GM12865 (cell line): ENCODE results near the gene EFCAB11.

Experiments
- DNase-seq: peaks from one replicate; pipeline ENCODE4 v3.0.0; 2010; ENCODE audit warnings: low read depth
- H3K4me3 ChIP-seq: 2 replicates; pipeline ENCODE4 v1.5.1; 2011; ENCODE audit warnings: mild to moderate bottlenecking, low read depth, low read length, control low read depth
- CTCF ChIP-seq: IDR thresholded peaks from 2 replicates; pipeline ENCODE4 v1.5.1; 2011; ENCODE audit warnings: low read length, control low read depth, low read depth, inconsistent platforms; ENCODE audit not compliant: insufficient read depth; ENCODE audit errors: missing control alignments

EFCAB11 gene

GRCh38 chr14:89833120-89833532 is 121.4 kb downstream of the EFCAB11 start:
- DNase-seq = no peak
- H3K4me3 ChIP-seq = no peak overlapping the region
- TF ChIP-seq CTCF = no peak

- TF ChIP-seq CTCF = no peak
- H3K4me3 ChIP-seq = no peak overlapping the region
- no peak for DNase-seq
Observed at GRCh38 chr14:89828471-89829165, 125.9 kb downstream of the EFCAB11 start.

GRCh38 chr14:89827265-89827664 is 127.3 kb downstream of the EFCAB11 start:
- no peak for TF ChIP-seq CTCF
- no peak overlapping the region for H3K4me3 ChIP-seq
- DNase-seq = no peak

- no peak for DNase-seq
- H3K4me3 ChIP-seq = no peak overlapping the region
- no peak for TF ChIP-seq CTCF
Observed at GRCh38 chr14:89826596-89826995, 127.9 kb downstream of the EFCAB11 start.

GRCh38 chr14:89823743-89824142 is 130.8 kb downstream of the EFCAB11 start:
- no peak for DNase-seq
- no peak for TF ChIP-seq CTCF
- no peak overlapping the region for H3K4me3 ChIP-seq

- TF ChIP-seq CTCF = no peak
- DNase-seq = no peak
- H3K4me3 ChIP-seq = no peak overlapping the region
Observed at GRCh38 chr14:89814126-89814525, 140.4 kb downstream of the EFCAB11 start.

- no peak for DNase-seq
- no peak overlapping the region for H3K4me3 ChIP-seq
- TF ChIP-seq CTCF = no peak
Observed at GRCh38 chr14:89813617-89814031, 140.9 kb downstream of the EFCAB11 start.
